Activated naive CD8-positive, alpha-beta T cell treated with anti-CD3 and anti-CD28 coated beads, Interleukin-2, amount 10 ng/mL, durations not matched to agents 7 days and 5 days (primary cell): Measurements from ENCODE around the gene PRKAR1B. TPM values are rescaled to one million over a fixed set of nuclear protein-coding genes. Genes with fewer than 3 reads are reported as not detected.
A peak's percentile ranks its signal among the peaks of the same experiment; 100 is the strongest.
"Not testable (repeated sequence)": the region's sequence is repeated elsewhere in the genome, so short reads cannot be mapped to it uniquely, and the experiment has no call there.

Source experiments
- ATAC-seq: fragments of 150-1000 bp; cut with Tn5 transposase; one replicate; pipeline ENCODE4 v1.10.0; 2021; ENCODE audit warnings: low read depth, moderate library complexity
- POLR2A ChIA-PET: fragments of 350-600 bp; sonication (Branson Sonifier 250); formaldehyde crosslinking; loops from one replicate; lab custom pipeline; 2021; ENCODE audit warnings: antibody characterized with exemption; lab: Charles Lee
- DNase-seq: peaks from one replicate; pipeline ENCODE4 v3.0.0; 2021
- H3K27ac Mint-ChIP-seq: one replicate; pipeline ENCODE4 v1.8.0; 2022; ENCODE audit warnings: mild to moderate bottlenecking, mixed read lengths
- H3K27me3 Mint-ChIP-seq: one replicate; pipeline ENCODE4 v1.8.0; 2022; ENCODE audit warnings: mild to moderate bottlenecking, moderate library complexity, mixed read lengths
- H3K36me3 Mint-ChIP-seq: one replicate; pipeline ENCODE4 v1.8.0; 2021; ENCODE audit warnings: mild to moderate bottlenecking, mixed read lengths
- H3K4me1 Mint-ChIP-seq: one replicate; pipeline ENCODE4 v1.8.0; 2021; ENCODE audit warnings: mixed read lengths
- H3K4me3 Mint-ChIP-seq: one replicate; pipeline ENCODE4 v1.8.0; 2022; ENCODE audit warnings: mild to moderate bottlenecking, moderate library complexity, mixed read lengths
- H3K9me3 Mint-ChIP-seq: one replicate; pipeline ENCODE4 v1.8.0; 2021; ENCODE audit warnings: mixed read lengths
- total RNA-seq, 2 experiments: library from RNA; stranded (reverse); gene quantifications; one replicate each; pipeline ENCODE4 v1.2.3, GENCODE V29; 2021

PRKAR1B gene
- total RNA-seq, 2 experiments from 2014 or later = 26.5 to 28.2 TPM

DNA sequence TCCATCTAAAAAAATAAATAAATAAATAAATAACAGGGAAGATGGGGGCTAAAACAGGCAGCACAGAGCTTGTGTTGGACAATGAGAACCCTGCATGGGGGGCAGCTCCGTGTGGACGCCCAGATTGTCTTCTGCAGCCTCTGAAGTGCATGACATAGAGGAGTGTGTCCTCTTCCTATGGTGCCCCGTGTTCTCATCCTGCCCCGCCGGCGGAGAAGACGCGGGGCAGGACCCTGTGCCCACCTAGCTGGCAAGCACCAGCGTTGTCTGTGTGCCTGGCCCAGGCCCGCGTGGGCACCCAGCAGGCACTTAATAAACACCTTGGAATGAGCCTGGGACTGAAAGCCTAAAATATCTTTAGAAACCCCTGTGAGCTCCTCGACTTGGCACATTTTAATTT is 89.3 kb downstream of the PRKAR1B start:
- no peak overlapping the region for H3K4me3 Mint-ChIP-seq
- ATAC-seq (no peak), DNase-seq (no peak)
- no peaks in the 10 kb centered on the region for H3K9me3 Mint-ChIP-seq
- no peak overlapping the region for H3K27ac Mint-ChIP-seq
- POLR2A ChIA-PET = interaction anchor here (1.1 kb wide), 1 partner anchor 33 kb away, joined by 3 read pairs; no protein-coding TSS in a partner anchor
- H3K27me3 Mint-ChIP-seq = no peaks in the 10 kb centered on the region
- peaks cover 7% of the 10 kb centered on the region for H3K4me1 Mint-ChIP-seq
- peaks cover 11% of the 10 kb centered on the region for H3K36me3 Mint-ChIP-seq

DNA sequence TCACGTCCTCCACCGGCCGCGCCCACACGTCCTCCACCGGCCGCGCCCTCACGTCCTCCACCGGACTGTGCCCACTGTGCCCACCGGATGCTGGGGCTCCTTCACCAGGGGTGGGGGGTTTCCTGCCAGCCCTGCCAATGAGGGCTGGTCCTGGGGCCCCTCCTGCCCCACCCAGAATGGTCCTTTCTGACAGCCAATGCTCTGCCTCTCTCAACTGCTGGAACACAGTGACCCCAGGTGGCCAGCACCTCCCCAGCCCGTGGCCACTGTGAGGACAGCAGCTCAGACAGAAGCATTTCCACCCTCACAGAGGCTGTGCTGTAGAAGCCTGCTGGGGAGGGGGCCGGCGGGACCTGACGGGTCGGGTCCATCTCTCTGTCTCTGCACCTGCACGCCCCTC is 90.7 kb downstream of the PRKAR1B start:
- Mint-ChIP-seq H3K27ac (peak overlapping the region; percentile 42), H3K9me3 (no peaks in the 10 kb centered on the region), H3K36me3 (peaks cover 6% of the 10 kb centered on the region), H3K4me1 (peaks cover 7% of the 10 kb centered on the region), H3K4me3 (no peak overlapping the region), H3K27me3 (no peaks in the 10 kb centered on the region)
- no peak for DNase-seq
- peak; percentile 57 for ATAC-seq
- POLR2A ChIA-PET = interaction anchor here (1.5 kb wide), 1 partner anchor 18 kb away, joined by 4 read pairs; no protein-coding TSS in a partner anchor

DNA sequence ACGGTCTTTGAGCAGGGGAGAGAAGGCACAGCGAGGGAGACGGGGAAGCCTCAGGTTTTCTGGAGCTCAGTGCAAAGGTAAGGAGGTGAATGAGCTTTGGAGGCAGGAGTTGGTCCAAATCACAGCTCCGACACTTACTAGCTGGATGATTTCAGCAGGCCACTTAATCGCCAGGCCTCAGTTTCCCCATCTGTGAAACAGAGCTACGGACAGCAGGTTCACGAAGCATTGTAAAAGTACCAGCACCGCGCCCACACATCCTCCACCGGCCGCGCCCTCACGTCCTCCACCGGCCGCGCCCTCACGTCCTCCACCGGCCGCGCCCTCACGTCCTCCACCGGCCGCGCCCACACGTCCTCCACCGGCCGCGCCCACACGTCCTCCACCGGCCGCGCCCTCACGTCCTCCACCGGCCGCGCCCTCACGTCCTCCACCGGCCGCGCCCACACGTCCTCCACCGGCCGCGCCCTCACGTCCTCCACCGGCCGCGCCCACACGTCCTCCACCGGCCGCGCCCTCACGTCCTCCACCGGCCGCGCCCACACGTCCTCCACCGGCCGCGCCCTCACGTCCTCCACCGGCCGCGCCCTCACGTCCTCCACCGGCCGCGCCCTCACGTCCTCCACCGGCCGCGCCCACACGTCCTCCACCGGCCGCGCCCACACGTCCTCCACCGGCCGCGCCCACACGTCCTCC is 91.2 kb downstream of the PRKAR1B start:
- ATAC-seq, H3K27me3 Mint-ChIP-seq, H3K9me3 Mint-ChIP-seq, H3K4me1 Mint-ChIP-seq, H3K4me3 Mint-ChIP-seq, H3K36me3 Mint-ChIP-seq, DNase-seq: not testable (repeated sequence)
- H3K27ac Mint-ChIP-seq = peak overlapping the region; percentile 34
- POLR2A ChIA-PET = interaction anchor here (0.6 to 1.5 kb wide), 2 partner anchors 17 to 20 kb away, joined by 3 to 4 read pairs; no protein-coding TSS in a partner anchor

GRCh38 chr7:635227-635626 is 91.9 kb downstream of the PRKAR1B start:
- Mint-ChIP-seq H3K4me1 (peaks cover 4% of the 10 kb centered on the region), H3K27ac (peak overlapping the region; percentile 34), H3K9me3 (no peaks in the 10 kb centered on the region), H3K27me3 (no peaks in the 10 kb centered on the region), H3K36me3 (peaks cover 6% of the 10 kb centered on the region), H3K4me3 (no peak overlapping the region)
- DNase-seq (no peak), ATAC-seq (no peak)
- POLR2A ChIA-PET = interaction anchor here (0.6 kb wide), 1 partner anchor 20 kb away, joined by 3 read pairs; no protein-coding TSS in a partner anchor

- Mint-ChIP-seq H3K9me3 (no peaks in the 10 kb centered on the region), H3K36me3 (peaks cover 2% of the 10 kb centered on the region), H3K27ac (no peak overlapping the region), H3K27me3 (no peaks in the 10 kb centered on the region), H3K4me1 (no peaks in the 10 kb centered on the region), H3K4me3 (no peak overlapping the region)
- no peak for ATAC-seq
- POLR2A ChIA-PET = no interaction called here
- DNase-seq = no peak
Observed at GRCh38 chr7:633381-634018, 93.6 kb downstream of the PRKAR1B start.

DNA sequence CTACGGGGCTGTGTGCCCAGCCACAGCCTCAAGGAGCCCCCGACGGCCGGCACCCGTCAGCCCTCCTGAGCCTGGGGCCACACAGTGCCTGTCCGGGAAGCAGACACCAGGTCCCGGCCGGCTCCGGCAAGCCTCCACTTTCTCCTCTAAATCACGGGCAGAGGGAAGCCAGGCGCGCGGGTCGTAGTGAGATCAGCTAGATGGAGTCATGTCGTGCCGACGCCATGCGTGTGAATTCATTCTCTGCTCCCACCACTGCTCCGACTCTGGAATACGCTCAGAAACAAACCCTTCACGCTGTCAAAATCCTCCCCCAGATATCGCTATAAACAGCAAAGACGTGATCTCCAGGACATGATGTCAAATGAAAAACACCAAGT is 94.3 kb downstream of the PRKAR1B start:
- no peak for DNase-seq
- H3K4me3 Mint-ChIP-seq = no peak overlapping the region
- no peak overlapping the region for H3K27ac Mint-ChIP-seq
- POLR2A ChIA-PET = interaction anchor here (1.0 kb wide), 1 partner anchor 28 kb away, joined by 3 read pairs; no protein-coding TSS in a partner anchor
- no peaks in the 10 kb centered on the region for H3K4me1 Mint-ChIP-seq
- ATAC-seq = no peak
- no peaks in the 10 kb centered on the region for H3K9me3 Mint-ChIP-seq
- H3K27me3 Mint-ChIP-seq = no peaks in the 10 kb centered on the region
- peaks cover 3% of the 10 kb centered on the region for H3K36me3 Mint-ChIP-seq

DNA sequence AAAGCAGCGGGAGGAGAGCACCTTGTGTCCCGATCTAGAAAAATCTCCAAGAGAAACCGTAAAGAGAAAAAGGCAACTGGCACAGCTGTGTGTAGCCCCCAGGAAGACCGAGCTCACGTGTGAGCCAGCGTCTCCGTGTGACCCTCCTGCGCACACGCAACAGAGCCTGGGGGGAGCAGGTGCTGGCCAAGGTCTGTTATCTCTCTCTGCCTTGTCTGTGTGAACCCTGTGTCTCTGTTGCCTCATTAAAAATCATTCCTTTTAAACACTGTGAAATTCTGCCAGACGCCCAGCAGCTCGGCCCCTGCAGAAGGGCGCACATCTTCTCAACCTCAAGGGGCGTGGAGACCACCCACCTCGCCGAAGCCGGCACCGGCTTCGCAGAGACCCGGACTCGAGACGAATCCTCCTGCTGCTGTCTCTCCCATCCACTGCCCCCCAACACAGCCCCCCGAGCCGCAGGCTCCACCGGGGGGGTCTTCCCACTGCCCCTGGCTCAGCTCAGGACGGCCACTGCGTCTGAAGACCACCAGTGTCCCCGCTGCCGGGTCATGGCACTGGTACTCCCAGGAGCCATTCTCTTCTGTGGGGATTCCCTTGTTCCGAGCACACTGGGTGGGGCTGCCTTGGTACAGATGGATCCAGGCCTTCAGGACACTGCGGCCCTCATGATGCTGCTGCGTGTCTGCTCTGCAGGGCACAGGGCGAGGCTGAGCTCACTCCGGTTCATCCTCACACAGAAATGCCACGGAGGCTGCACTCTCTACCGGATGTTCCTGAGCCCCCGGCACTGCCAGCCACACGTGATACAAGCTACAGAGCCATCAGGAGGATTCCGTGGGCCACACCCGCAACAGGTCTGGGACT is 94.9 kb downstream of the PRKAR1B start:
- H3K36me3 Mint-ChIP-seq = peaks cover 3% of the 10 kb centered on the region
- POLR2A ChIA-PET = interaction anchor here (1.0 kb wide), 1 partner anchor 28 kb away, joined by 3 read pairs; no protein-coding TSS in a partner anchor
- no peaks in the 10 kb centered on the region for H3K4me1 Mint-ChIP-seq
- no peaks in the 10 kb centered on the region for H3K9me3 Mint-ChIP-seq
- no peak overlapping the region for H3K27ac Mint-ChIP-seq
- H3K27me3 Mint-ChIP-seq = no peaks in the 10 kb centered on the region
- H3K4me3 Mint-ChIP-seq = no peak overlapping the region
- no peak for ATAC-seq
- no peak for DNase-seq

DNA sequence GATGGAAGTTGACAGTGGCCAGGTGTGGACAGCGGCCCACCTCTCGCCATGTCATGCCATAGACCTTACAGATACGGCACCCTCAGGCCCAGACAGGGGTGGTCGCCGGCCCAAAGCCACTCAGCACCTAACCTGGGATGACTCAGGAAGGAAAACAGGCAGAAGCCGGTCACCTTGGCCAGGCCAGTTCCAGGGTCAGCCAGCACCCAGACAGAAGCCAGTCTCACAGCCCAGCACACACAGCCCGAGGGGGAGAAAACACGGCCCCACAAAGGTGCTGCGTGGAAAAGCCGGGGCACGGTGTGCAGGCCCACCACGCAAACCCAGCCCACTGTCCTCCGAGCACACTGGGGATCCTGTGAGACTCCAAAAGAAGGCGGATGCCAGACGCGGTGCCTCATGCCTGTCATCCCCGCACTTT is 95.8 kb downstream of the PRKAR1B start:
- Mint-ChIP-seq H3K27me3 (no peaks in the 10 kb centered on the region), H3K4me1 (no peaks in the 10 kb centered on the region), H3K4me3 (no peak overlapping the region), H3K27ac (no peak overlapping the region), H3K9me3 (no peaks in the 10 kb centered on the region), H3K36me3 (peaks cover 2% of the 10 kb centered on the region)
- no peak for DNase-seq
- ATAC-seq = no peak
- POLR2A ChIA-PET = no interaction called here

GRCh38 chr7:630539-630938 is 96.5 kb downstream of the PRKAR1B start:
- Mint-ChIP-seq H3K4me3 (no peak overlapping the region), H3K27ac (no peak overlapping the region), H3K36me3 (peaks cover 4% of the 10 kb centered on the region), H3K4me1 (no peaks in the 10 kb centered on the region), H3K27me3 (no peaks in the 10 kb centered on the region), H3K9me3 (peaks cover 2% of the 10 kb centered on the region)
- POLR2A ChIA-PET = no interaction called here
- DNase-seq (no peak), ATAC-seq (no peak)

DNA sequence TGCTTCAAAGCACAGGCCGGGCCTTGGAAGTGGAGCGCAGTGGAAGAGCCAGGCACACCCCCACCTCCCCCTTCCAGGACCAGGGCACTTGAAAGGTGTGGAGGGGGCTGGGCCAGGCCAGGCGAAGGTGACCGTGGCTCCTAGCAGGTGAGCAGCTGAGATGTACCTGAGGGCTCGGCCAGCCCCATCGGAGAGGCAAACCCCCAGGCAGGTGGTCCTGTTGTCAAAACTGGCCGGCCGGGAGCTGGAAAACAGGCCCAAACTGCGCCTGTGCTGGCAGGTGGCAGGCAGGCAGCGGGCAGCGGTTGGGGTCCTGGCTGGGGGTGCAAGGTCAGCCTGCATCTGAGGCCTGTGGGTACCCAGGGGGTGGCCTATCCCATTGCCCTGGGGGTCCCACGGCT is 97.0 kb downstream of the PRKAR1B start:
- Mint-ChIP-seq H3K4me1 (no peaks in the 10 kb centered on the region), H3K9me3 (peaks cover 3% of the 10 kb centered on the region), H3K27me3 (no peaks in the 10 kb centered on the region), H3K4me3 (no peak overlapping the region), H3K27ac (no peak overlapping the region), H3K36me3 (peaks cover 7% of the 10 kb centered on the region)
- ATAC-seq (no peak), DNase-seq (no peak)
- POLR2A ChIA-PET = no interaction called here

GRCh38 chr7:628826-629225 is 98.3 kb downstream of the PRKAR1B start:
- DNase-seq = no peak
- Mint-ChIP-seq H3K27ac (no peak overlapping the region), H3K4me3 (no peak overlapping the region), H3K27me3 (no peaks in the 10 kb centered on the region), H3K36me3 (peaks cover 15% of the 10 kb centered on the region), H3K4me1 (no peaks in the 10 kb centered on the region), H3K9me3 (peaks cover 11% of the 10 kb centered on the region)
- POLR2A ChIA-PET = no interaction called here
- no peak for ATAC-seq

DNA sequence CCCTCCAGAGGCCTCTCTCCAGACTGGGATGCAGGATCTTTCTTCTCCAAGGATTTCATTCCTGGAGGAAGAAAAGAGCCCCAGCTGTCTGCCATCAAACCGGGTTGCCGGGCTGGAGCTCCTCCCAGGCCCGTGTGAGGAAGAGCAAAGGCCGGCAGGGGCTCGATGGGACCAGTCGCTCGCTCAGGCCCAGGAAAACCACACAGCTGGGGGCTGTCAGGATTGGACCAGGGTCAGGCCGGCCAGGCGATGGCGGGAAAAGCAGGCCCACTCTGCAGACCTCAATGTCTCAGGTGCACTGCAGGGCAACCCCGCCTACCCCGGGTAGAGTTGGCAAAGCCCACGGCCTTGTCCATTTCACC is 98.7 kb downstream of the PRKAR1B start:
- peaks cover 18% of the 10 kb centered on the region for H3K36me3 Mint-ChIP-seq
- H3K27me3 Mint-ChIP-seq = no peaks in the 10 kb centered on the region
- DNase-seq = no peak
- peaks cover 12% of the 10 kb centered on the region for H3K9me3 Mint-ChIP-seq
- no peak for ATAC-seq
- no peak overlapping the region for H3K27ac Mint-ChIP-seq
- no peak overlapping the region for H3K4me3 Mint-ChIP-seq
- POLR2A ChIA-PET = no interaction called here
- no peaks in the 10 kb centered on the region for H3K4me1 Mint-ChIP-seq

- H3K27ac Mint-ChIP-seq = no peak overlapping the region
- H3K36me3 Mint-ChIP-seq = peaks cover 24% of the 10 kb centered on the region
- H3K4me1 Mint-ChIP-seq = no peaks in the 10 kb centered on the region
- H3K4me3 Mint-ChIP-seq = no peak overlapping the region
- POLR2A ChIA-PET = no interaction called here
- DNase-seq (no peak), ATAC-seq (no peak)
- no peaks in the 10 kb centered on the region for H3K27me3 Mint-ChIP-seq
- H3K9me3 Mint-ChIP-seq = peaks cover 17% of the 10 kb centered on the region
Observed at GRCh38 chr7:627661-628401, 99.2 kb downstream of the PRKAR1B start.
